Endothelial cell of umbilical vein (primary cell): ENCODE data around the gene CD34. TPM values are rescaled to one million over a fixed set of nuclear protein-coding genes. Genes with fewer than 3 reads are reported as not detected.

Experiments
- BruUV-seq: library from RNA; stranded (reverse); fragments of 400-500 nt; replicated peaks from 2 replicates; lab custom pipeline; 2021; lab: Mats Ljungman, UMichigan
- CTCF ChIA-PET: fragments of 300-600, 350-600 bp; sonication (Branson Sonifier 250); formaldehyde crosslinking; loops from one replicate; lab custom pipeline; 2021; ENCODE audit warnings: antibody characterized with exemption, inconsistent platforms; lab: Charles Lee
- POLR2A ChIA-PET: fragments of 300-600, 350-600 bp; sonication (Branson Sonifier 250); formaldehyde crosslinking; loops from one replicate; lab custom pipeline; 2021; ENCODE audit warnings: antibody characterized with exemption, inconsistent platforms; lab: Charles Lee
- DNase-seq: peaks from one replicate; pipeline ENCODE4 v3.0.0-alpha.2; 2011; ENCODE audit warnings: low read depth, low spot score
- FAIRE-seq: peaks from 2 replicates; lab custom pipeline; 2011; peaks lifted over from hg19 to GRCh38; lab: Jason Lieb, UNC
- H2AFZ ChIP-seq: 2 replicates; pipeline ENCODE4 v1.6.0; 2012; ENCODE audit warnings: low read depth, low read length, control low read depth, inconsistent platforms
- H3K27ac ChIP-seq: 2 replicates; pipeline ENCODE4 v1.5.1; 2011; ENCODE audit warnings: low read depth, mild to moderate bottlenecking, control low read depth, low read length, moderate library complexity; ENCODE audit not compliant: insufficient read depth
- H3K27me3 ChIP-seq, 2 experiments: 2 replicates each; pipeline versions ENCODE4 v1.6.0 to v1.6.1; 2011; ENCODE audit warnings: low read length in 2 of 2, mixed read lengths in 1 of 2; ENCODE audit not compliant: control insufficient read depth in 2 of 2, insufficient read depth in 2 of 2
- H3K36me3 ChIP-seq, 2 experiments: 2 replicates in 1 of 2; 3 replicates in 1 of 2; pipeline ENCODE4 v1.5.1; 2011; ENCODE audit warnings: low read length in 2 of 2, mild to moderate bottlenecking in 1 of 2, moderate library complexity in 1 of 2; ENCODE audit not compliant: control insufficient read depth in 2 of 2, insufficient read depth in 2 of 2; ENCODE audit errors: extremely low read depth in 1 of 2
- H3K4me1 ChIP-seq: 3 replicates; pipeline ENCODE4 v1.5.1; 2011; ENCODE audit warnings: mild to moderate bottlenecking, low read length; ENCODE audit not compliant: control insufficient read depth, insufficient read depth; ENCODE audit errors: extremely low read depth
- H3K4me2 ChIP-seq: 2 replicates; pipeline ENCODE4 v1.6.1; 2011; ENCODE audit warnings: low read length, control low read depth, mixed read lengths; ENCODE audit not compliant: insufficient read depth
- H3K4me3 ChIP-seq, 3 experiments: fragments of 200-600 bp in 1 of 3; sonication (generic), shearing (Covaris generic) in 1 of 3; replicated peaks in 1 of 3; 2 replicates each; pipeline ENCODE4 v1.5.1; 2011 to 2016; ENCODE audit warnings: control low read depth in 3 of 3, low read length in 3 of 3, mild to moderate bottlenecking in 2 of 3, inconsistent platforms in 1 of 3, low read depth in 1 of 3, moderate library complexity in 1 of 3; ENCODE audit not compliant: insufficient read depth in 1 of 3
- H3K79me2 ChIP-seq: 2 replicates; pipeline ENCODE4 v1.6.0; 2012; ENCODE audit warnings: low read length, inconsistent platforms; ENCODE audit not compliant: control insufficient read depth, insufficient read depth
- H3K9ac ChIP-seq: replicated peaks from 2 replicates; pipeline ENCODE3; 2011; ENCODE audit warnings: low read length, control low read depth; ENCODE audit not compliant: insufficient read depth; ENCODE audit errors: extremely low read depth
- H3K9me1 ChIP-seq: replicated peaks from 3 replicates; pipeline ENCODE4 v1.6.0; 2011; ENCODE audit warnings: mild to moderate bottlenecking, low read length; ENCODE audit not compliant: control insufficient read depth, insufficient read depth; ENCODE audit errors: extremely low read depth
- H3K9me3 ChIP-seq: replicated peaks from 2 replicates; pipeline ENCODE4 v1.5.1; 2012; ENCODE audit warnings: low read length, inconsistent platforms; ENCODE audit not compliant: control insufficient read depth, insufficient read depth
- H4K20me1 ChIP-seq: replicated peaks from 2 replicates; pipeline ENCODE3; 2011; ENCODE audit warnings: mild to moderate bottlenecking, low read length; ENCODE audit not compliant: control insufficient read depth, insufficient read depth; ENCODE audit errors: extremely low read depth
- EZH2 ChIP-seq: IDR thresholded peaks from 2 replicates; pipeline ENCODE4 v1.6.1; 2012; ENCODE audit warnings: borderline replicate concordance, low read depth, mild to moderate bottlenecking, moderate library complexity, low read length, inconsistent platforms; ENCODE audit not compliant: severe bottlenecking
- FOS ChIP-seq: IDR thresholded peaks from 2 replicates; pipeline ENCODE4 v1.6.1; 2011; ENCODE audit warnings: mild to moderate bottlenecking, low read length, moderate library complexity, borderline replicate concordance; ENCODE audit not compliant: insufficient read depth
- GATA2 ChIP-seq: IDR thresholded peaks from 2 replicates; pipeline ENCODE4 v1.7.0; 2011; ENCODE audit warnings: low read depth, mild to moderate bottlenecking, moderate library complexity, mixed read lengths, low read length; ENCODE audit not compliant: insufficient read length, insufficient read depth
- JUN ChIP-seq: IDR thresholded peaks from 2 replicates; pipeline ENCODE4 v1.6.1; 2011; ENCODE audit warnings: borderline replicate concordance, low read depth; ENCODE audit not compliant: insufficient read length, insufficient read depth
- MYC ChIP-seq: IDR thresholded peaks from one replicate; pipeline ENCODE4 v1.6.1; 2011; ENCODE audit warnings: mild to moderate bottlenecking, low read depth, low read length
- POLR2A ChIP-seq: IDR thresholded peaks from 2 replicates; pipeline ENCODE4 v1.6.1; 2012; ENCODE audit warnings: low read depth, mild to moderate bottlenecking, control low read depth, low read length
- POLR2AphosphoS5 ChIP-seq: IDR thresholded peaks from 2 replicates; pipeline ENCODE4 v1.6.1; 2012; ENCODE audit warnings: low read depth, mild to moderate bottlenecking, control low read depth, low read length, moderate library complexity; ENCODE audit not compliant: insufficient read depth
- dilution Hi-C: fragments of 300-500 bp; cut with MboI; formaldehyde crosslinking; loops from one replicate; pipeline ENCODE4 v1.15.0; 2019; ENCODE audit warnings: low sequenced_read_pairs; ENCODE audit not compliant: extremely low pct_ligation_motif_present
- intact Hi-C: fragments of 100-400 bp; cut with micrococcal nuclease; formaldehyde crosslinking; loops from one replicate; pipeline ENCODE4 v1.10.0; 2022
- polyA plus RNA-seq, 4 experiments: library from polyadenylated mRNA; depleted of rRNA in 3 of 4; stranded (reverse) in 3 of 4; unstranded in 1 of 4; fragments of >200 nt; gene quantifications; 2 replicates each; pipeline versions ENCODE4 v1.2.1 to v1.2.3, GENCODE V29; 2011 to 2012; ENCODE audit warnings: missing spikeins in 1 of 4
- total RNA-seq: library from RNA; stranded (reverse); gene quantifications from 2 replicates; pipeline ENCODE4 v1.2.3, GENCODE V29; 2021
- TF ChIP-seq, protein P1 (sequence below): IDR thresholded peaks from 2 replicates; pipeline ENCODE4 v1.6.1; 2011; ENCODE audit not compliant: insufficient read depth, insufficient read length
- TF ChIP-seq, protein P2 (sequence below), 2 donors: IDR thresholded peaks; 1 replicate in 1 of 2; 2 replicates in 1 of 2; pipeline ENCODE4 v1.5.1; 2011; ENCODE audit warnings: low read length in 2 of 2, mild to moderate bottlenecking in 2 of 2, moderate library complexity in 2 of 2, control low read depth in 1 of 2, inconsistent platforms in 1 of 2, low read depth in 1 of 2; ENCODE audit not compliant: insufficient read depth in 1 of 2; ENCODE audit errors: extremely low read depth in 1 of 2

Gene CD34
- total and polyA plus RNA-seq, 2 donors (not counting 3 experiments of a cell fraction or from before 2014, with no cell fraction given), result 102 to 174 TPM

GRCh38 chr1:207913951-207914350 lies 3.0 kb upstream of the CD34 start:
- POLR2A ChIA-PET, result no interaction called here
- intact Hi-C loops, result no loop called here

More at GRCh38 chr1:207913951-207914350, 3.0 kb upstream of the CD34 start:
- DNase-seq (no peak), FAIRE-seq (no peak)
- no peak for TF ChIP-seq POLR2AphosphoS5
- no peak for TF ChIP-seq JUN
- TF ChIP-seq, protein P1, sequence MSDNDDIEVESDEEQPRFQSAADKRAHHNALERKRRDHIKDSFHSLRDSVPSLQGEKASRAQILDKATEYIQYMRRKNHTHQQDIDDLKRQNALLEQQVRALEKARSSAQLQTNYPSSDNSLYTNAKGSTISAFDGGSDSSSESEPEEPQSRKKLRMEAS, result no peak
- TF ChIP-seq GATA2, result no peak
- no peak for TF ChIP-seq FOS
- TF ChIP-seq, protein P2, sequence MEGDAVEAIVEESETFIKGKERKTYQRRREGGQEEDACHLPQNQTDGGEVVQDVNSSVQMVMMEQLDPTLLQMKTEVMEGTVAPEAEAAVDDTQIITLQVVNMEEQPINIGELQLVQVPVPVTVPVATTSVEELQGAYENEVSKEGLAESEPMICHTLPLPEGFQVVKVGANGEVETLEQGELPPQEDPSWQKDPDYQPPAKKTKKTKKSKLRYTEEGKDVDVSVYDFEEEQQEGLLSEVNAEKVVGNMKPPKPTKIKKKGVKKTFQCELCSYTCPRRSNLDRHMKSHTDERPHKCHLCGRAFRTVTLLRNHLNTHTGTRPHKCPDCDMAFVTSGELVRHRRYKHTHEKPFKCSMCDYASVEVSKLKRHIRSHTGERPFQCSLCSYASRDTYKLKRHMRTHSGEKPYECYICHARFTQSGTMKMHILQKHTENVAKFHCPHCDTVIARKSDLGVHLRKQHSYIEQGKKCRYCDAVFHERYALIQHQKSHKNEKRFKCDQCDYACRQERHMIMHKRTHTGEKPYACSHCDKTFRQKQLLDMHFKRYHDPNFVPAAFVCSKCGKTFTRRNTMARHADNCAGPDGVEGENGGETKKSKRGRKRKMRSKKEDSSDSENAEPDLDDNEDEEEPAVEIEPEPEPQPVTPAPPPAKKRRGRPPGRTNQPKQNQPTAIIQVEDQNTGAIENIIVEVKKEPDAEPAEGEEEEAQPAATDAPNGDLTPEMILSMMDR (IDR thresholded peaks at IDR 0.05; ENCODE audit: extremely low read depth in 1 of 2, insufficient read depth in 1 of 2, low read depth in 1 of 2, low read length in 2 of 2), result no peak
- no peak for TF ChIP-seq MYC
- TF ChIP-seq EZH2, result no peak
- TF ChIP-seq POLR2A, result no peak
- no peaks in the 10 kb centered on the region for H3K79me2 ChIP-seq
- H3K9ac ChIP-seq, result no peak overlapping the region
- no peak overlapping the region for H2AFZ ChIP-seq
- H3K27me3 ChIP-seq, result peaks cover 9 to 16% of the 10 kb centered on the region in 2 experiments
- dilution Hi-C loops, result no loop called here
- H3K4me1 ChIP-seq, result peaks cover 15% of the 10 kb centered on the region
- no peaks in the 10 kb centered on the region for H3K9me3 ChIP-seq
- CTCF ChIA-PET, result interaction anchor here (1.3 kb wide), 1 partner anchor 9 kb away, joined by 3 read pairs; no protein-coding TSS in a partner anchor
- no peak overlapping the region for H3K4me2 ChIP-seq
- H4K20me1 ChIP-seq, result no peaks in the 10 kb centered on the region
- no peaks in the 10 kb centered on the region for H3K9me1 ChIP-seq
- no peaks in the 10 kb centered on the region for H3K36me3 ChIP-seq
- no peak overlapping the region for H3K4me3 ChIP-seq
- no peak overlapping the region for H3K27ac ChIP-seq
- no TSS peak for BruUV-seq
